Nephron progenitor cell (in vitro differentiated cells): ENCODE data around the gene DLD.
"Not testable (repeated sequence)": the region's sequence is repeated elsewhere in the genome, so short reads cannot be mapped to it uniquely, and the experiment has no call there.

Source experiments
- DNase-seq: peaks from one replicate; pipeline ENCODE4 v3.0.0; 2021
- H3K27ac Mint-ChIP-seq: 2 replicates; pipeline ENCODE4 v1.8.0; 2021; ENCODE audit warnings: mild to moderate bottlenecking, moderate library complexity, mixed read lengths
- H3K27me3 Mint-ChIP-seq: 2 replicates; pipeline ENCODE4 v1.8.0; 2021; ENCODE audit warnings: mild to moderate bottlenecking, low read depth, mixed read lengths; ENCODE audit not compliant: poor library complexity
- H3K36me3 Mint-ChIP-seq: 2 replicates; pipeline ENCODE4 v1.8.0; 2021; ENCODE audit warnings: low read depth, mixed read lengths
- H3K4me1 Mint-ChIP-seq: 2 replicates; pipeline ENCODE4 v1.8.0; 2021; ENCODE audit warnings: mixed read lengths
- H3K4me3 Mint-ChIP-seq: 2 replicates; pipeline ENCODE4 v1.8.0; 2021; ENCODE audit warnings: mild to moderate bottlenecking, moderate library complexity, mixed read lengths
- H3K9me3 Mint-ChIP-seq: 2 replicates; pipeline ENCODE4 v1.8.0; 2021; ENCODE audit warnings: mild to moderate bottlenecking, moderate library complexity, mixed read lengths
- CTCF ChIP-seq: fragments of 200-600 bp; sonication (generic); IDR thresholded peaks from 2 replicates; pipeline ENCODE4 v1.5.0; 2021; ENCODE audit warnings: antibody characterized with exemption

Gene DLD

GRCh38 chr7:107890493-107890961 is 456 bp upstream of the DLD start:
- Mint-ChIP-seq H3K4me1 (peaks cover 28% of the 10 kb centered on the region), H3K27ac (no peak overlapping the region), H3K36me3 (peaks cover 23% of the 10 kb centered on the region), H3K4me3 (peak overlapping the region; percentile 99), H3K9me3 (peaks cover 5% of the 10 kb centered on the region), H3K27me3 (peaks cover 21% of the 10 kb centered on the region)
- DNase-seq = no peak
- TF ChIP-seq CTCF = no peak

GRCh38 chr7:107891636-107892366 is 818 bp downstream of the DLD start:
- DNase-seq = no peak
- no peak for TF ChIP-seq CTCF
- H3K27me3 Mint-ChIP-seq = peaks cover 8% of the 10 kb centered on the region
- H3K36me3 Mint-ChIP-seq = peaks cover 36% of the 10 kb centered on the region
- H3K4me3 Mint-ChIP-seq = peak overlapping the region; percentile 99
- peaks cover 5% of the 10 kb centered on the region for H3K9me3 Mint-ChIP-seq
- H3K4me1 Mint-ChIP-seq = peaks cover 28% of the 10 kb centered on the region
- H3K27ac Mint-ChIP-seq = peak overlapping the region; percentile 88

GRCh38 chr7:107892367-107892741 is 1.4 kb downstream of the DLD start:
- not testable (repeated sequence) for H3K27me3 Mint-ChIP-seq, H3K9me3 Mint-ChIP-seq, DNase-seq, H3K27ac Mint-ChIP-seq
- Mint-ChIP-seq H3K4me3 (peak overlapping the region; percentile 99), H3K4me1 (peaks cover 28% of the 10 kb centered on the region), H3K36me3 (peaks cover 41% of the 10 kb centered on the region)

GRCh38 chr7:107898997-107899594 is 8.1 kb downstream of the DLD start:
- Mint-ChIP-seq H3K9me3 (no peaks in the 10 kb centered on the region), H3K4me1 (no peaks in the 10 kb centered on the region), H3K27ac (no peak overlapping the region), H3K27me3 (no peaks in the 10 kb centered on the region), H3K36me3 (peaks cover 54% of the 10 kb centered on the region), H3K4me3 (no peak overlapping the region)
- no peak for DNase-seq
- no peak for TF ChIP-seq CTCF

GRCh38 chr7:107900496-107901015 is 9.6 kb downstream of the DLD start:
- Mint-ChIP-seq H3K4me1 (no peaks in the 10 kb centered on the region), H3K4me3 (no peak overlapping the region), H3K27ac (no peak overlapping the region), H3K27me3 (no peaks in the 10 kb centered on the region), H3K36me3 (peaks cover 45% of the 10 kb centered on the region), H3K9me3 (no peaks in the 10 kb centered on the region)
- DNase-seq = no peak
- TF ChIP-seq CTCF = no peak

GRCh38 chr7:107902381-107902780 is 11.4 kb downstream of the DLD start:
- DNase-seq = no peak

More at GRCh38 chr7:107902381-107902780, 11.4 kb downstream of the DLD start:
- Mint-ChIP-seq H3K27ac (peak overlapping the region; percentile 53), H3K4me3 (no peak overlapping the region), H3K27me3 (no peaks in the 10 kb centered on the region), H3K9me3 (no peaks in the 10 kb centered on the region), H3K36me3 (peaks cover 41% of the 10 kb centered on the region), H3K4me1 (no peaks in the 10 kb centered on the region)
- no peak for TF ChIP-seq CTCF
